Activated naive CD4-positive, alpha-beta T cell treated with anti-CD3 and anti-CD28 coated beads, Interleukin-2, amount 50 U/mL, for 24 hours (primary cell): Measurements from ENCODE around the gene LRRC75A.

ENCODE experiments used
- H3K27ac Mint-ChIP-seq: one replicate; pipeline ENCODE4 v1.8.0; 2021; ENCODE audit warnings: mild to moderate bottlenecking, mixed read lengths
- H3K27me3 Mint-ChIP-seq: one replicate; pipeline ENCODE4 v1.8.0; 2021; ENCODE audit warnings: mixed read lengths
- H3K36me3 Mint-ChIP-seq: one replicate; pipeline ENCODE4 v1.8.0; 2021; ENCODE audit warnings: mixed read lengths
- H3K4me1 Mint-ChIP-seq: one replicate; pipeline ENCODE4 v1.8.0; 2021; ENCODE audit warnings: mixed read lengths
- H3K4me3 Mint-ChIP-seq: one replicate; pipeline ENCODE4 v1.8.0; 2021; ENCODE audit warnings: mild to moderate bottlenecking, mixed read lengths
- H3K9me3 Mint-ChIP-seq: one replicate; pipeline ENCODE4 v1.8.0; 2021; ENCODE audit warnings: mixed read lengths

Gene LRRC75A

DNA sequence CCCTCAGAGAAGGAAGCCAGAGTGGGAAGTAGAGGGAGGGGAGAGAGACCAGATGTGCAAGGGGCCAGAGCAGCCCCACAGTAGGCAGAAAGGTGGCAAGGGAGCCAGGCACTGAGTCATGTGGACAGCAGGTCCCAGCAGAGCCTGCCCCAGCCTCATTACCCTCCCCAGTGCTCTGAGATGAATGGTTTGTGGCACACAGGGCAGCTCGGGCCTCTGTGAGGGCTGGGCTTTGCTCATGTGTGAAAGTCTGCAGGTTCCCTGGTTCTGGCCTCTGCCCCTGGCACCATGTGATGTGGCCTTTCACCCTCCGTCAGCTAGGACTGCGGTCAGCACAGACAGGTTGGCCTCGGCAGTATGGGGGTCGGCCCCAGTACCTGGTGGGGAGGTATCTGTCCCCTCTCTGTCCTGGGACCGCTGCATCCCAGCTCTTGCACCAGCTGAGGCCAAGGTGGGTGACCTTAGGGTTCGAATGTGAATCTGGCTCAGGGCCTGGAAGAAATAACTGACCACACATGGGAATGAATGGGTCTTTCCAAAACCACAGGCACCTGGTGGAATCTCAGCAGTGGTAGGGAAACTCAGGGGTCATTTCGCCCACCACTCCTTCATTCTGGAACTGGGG is 8.9 kb downstream of the LRRC75A start:
- no peak overlapping the region for H3K27ac Mint-ChIP-seq
- no peaks in the 10 kb centered on the region for H3K9me3 Mint-ChIP-seq
- no peaks in the 10 kb centered on the region for H3K36me3 Mint-ChIP-seq
- H3K27me3 Mint-ChIP-seq, result no peaks in the 10 kb centered on the region
- H3K4me3 Mint-ChIP-seq, result no peak overlapping the region
- H3K4me1 Mint-ChIP-seq, result no peaks in the 10 kb centered on the region

GRCh38 chr17:16482253-16482652 is 9.7 kb downstream of the LRRC75A start:
- Mint-ChIP-seq H3K27me3 (no peaks in the 10 kb centered on the region), H3K4me1 (no peaks in the 10 kb centered on the region), H3K36me3 (no peaks in the 10 kb centered on the region), H3K9me3 (no peaks in the 10 kb centered on the region), H3K4me3 (no peak overlapping the region), H3K27ac (no peak overlapping the region)

DNA sequence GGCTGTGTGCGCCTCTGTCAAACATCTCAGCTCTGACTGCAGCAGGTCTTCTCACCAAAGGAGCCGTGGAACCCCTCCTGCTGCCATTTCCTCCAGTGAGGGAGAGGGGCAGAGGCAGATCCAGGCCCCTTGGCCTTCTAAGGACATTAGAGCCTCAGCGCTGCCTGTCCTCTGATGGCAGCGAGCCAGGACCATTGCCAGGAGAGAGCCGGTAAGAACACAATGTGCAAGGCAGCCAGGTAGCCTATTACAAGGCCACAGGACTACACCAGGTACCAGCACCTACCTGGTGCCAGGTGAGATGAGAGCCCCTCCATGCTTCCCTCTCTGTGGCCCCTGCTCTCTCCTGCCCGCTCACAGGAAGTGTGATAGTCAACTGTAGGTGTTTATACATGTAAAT is 11.0 kb downstream of the LRRC75A start:
- H3K9me3 Mint-ChIP-seq, result no peaks in the 10 kb centered on the region
- no peaks in the 10 kb centered on the region for H3K27me3 Mint-ChIP-seq
- H3K27ac Mint-ChIP-seq, result no peak overlapping the region
- H3K4me1 Mint-ChIP-seq, result no peaks in the 10 kb centered on the region
- H3K36me3 Mint-ChIP-seq, result no peaks in the 10 kb centered on the region
- no peak overlapping the region for H3K4me3 Mint-ChIP-seq

DNA sequence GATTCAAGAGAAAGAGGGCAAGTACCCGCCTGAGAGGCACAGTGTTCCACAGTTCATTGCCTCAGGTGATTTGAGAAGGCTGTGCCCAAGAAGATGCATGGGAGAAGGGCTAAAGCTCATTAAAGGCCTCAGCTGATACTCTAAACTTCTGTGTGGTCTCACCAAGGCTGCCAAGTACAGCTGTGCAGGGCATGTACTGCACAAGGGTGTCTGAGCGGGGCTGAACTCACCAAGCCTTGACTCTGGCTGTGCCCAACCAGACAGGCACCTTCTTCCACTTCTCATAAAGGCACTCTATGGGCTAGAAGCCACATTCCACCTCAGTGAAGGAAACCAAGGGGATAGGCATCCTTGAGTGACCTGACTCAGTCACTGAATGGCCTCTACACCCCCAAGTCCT is 12.7 kb downstream of the LRRC75A start:
- no peak overlapping the region for H3K4me3 Mint-ChIP-seq
- no peaks in the 10 kb centered on the region for H3K27me3 Mint-ChIP-seq
- H3K4me1 Mint-ChIP-seq, result no peaks in the 10 kb centered on the region
- H3K27ac Mint-ChIP-seq, result no peak overlapping the region
- H3K9me3 Mint-ChIP-seq, result no peaks in the 10 kb centered on the region
- no peaks in the 10 kb centered on the region for H3K36me3 Mint-ChIP-seq

DNA sequence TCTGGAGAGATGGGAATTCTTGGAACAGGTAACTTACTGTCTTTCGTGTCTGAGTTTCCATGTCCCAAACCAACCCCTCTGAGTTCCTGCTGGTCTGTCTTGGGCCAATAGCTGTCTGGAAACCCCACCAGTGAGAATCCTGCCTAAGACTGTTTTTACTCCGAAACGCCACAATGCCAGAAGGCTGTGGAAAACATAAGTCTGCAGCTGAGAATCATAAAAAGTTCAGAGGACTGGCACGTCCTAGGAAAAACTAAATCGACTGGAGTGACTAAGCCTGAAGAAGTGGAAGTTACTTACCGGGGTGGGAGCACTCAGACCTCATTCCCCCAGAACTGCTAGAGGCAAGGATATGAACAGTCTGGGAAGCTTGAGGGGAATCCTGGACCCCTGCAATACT is 13.3 kb downstream of the LRRC75A start:
- no peaks in the 10 kb centered on the region for H3K4me1 Mint-ChIP-seq
- H3K27me3 Mint-ChIP-seq, result no peaks in the 10 kb centered on the region
- no peaks in the 10 kb centered on the region for H3K36me3 Mint-ChIP-seq
- no peak overlapping the region for H3K4me3 Mint-ChIP-seq
- peak overlapping the region; percentile 23 for H3K27ac Mint-ChIP-seq
- H3K9me3 Mint-ChIP-seq, result no peaks in the 10 kb centered on the region

DNA sequence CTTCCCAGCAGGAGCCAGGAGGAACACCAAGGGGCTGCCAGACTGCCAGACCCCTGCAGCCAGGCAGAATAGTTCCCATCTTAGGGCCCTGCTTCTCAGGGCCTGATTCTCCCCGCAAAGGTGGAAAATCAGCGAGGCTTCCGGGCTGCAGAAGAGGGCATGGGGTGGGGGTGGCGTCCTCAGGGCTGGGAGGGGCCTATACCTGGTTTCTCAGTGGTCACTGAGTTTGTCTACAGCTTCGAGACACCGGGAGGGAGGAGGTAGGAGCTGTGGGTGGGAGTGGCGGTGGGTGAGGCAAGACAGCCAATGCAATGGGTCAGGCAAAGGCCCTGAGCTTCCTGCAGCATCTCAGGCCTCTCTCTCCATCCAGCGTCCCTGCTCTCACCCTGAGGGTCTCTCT is 14.3 kb downstream of the LRRC75A start:
- Mint-ChIP-seq H3K9me3 (no peaks in the 10 kb centered on the region), H3K27ac (no peak overlapping the region), H3K4me3 (no peak overlapping the region), H3K4me1 (no peaks in the 10 kb centered on the region), H3K27me3 (no peaks in the 10 kb centered on the region), H3K36me3 (no peaks in the 10 kb centered on the region)

- H3K4me3 Mint-ChIP-seq, result no peak overlapping the region
- H3K9me3 Mint-ChIP-seq, result no peaks in the 10 kb centered on the region
These were observed 14.7 kb downstream of the LRRC75A start for GRCh38 chr17:16477255-16477654.

GRCh38 chr17:16475179-16475704 is 16.8 kb downstream of the LRRC75A start:
- H3K27ac Mint-ChIP-seq, result no peak overlapping the region
- H3K9me3 Mint-ChIP-seq, result no peaks in the 10 kb centered on the region
- H3K27me3 Mint-ChIP-seq, result no peaks in the 10 kb centered on the region
- H3K36me3 Mint-ChIP-seq, result no peaks in the 10 kb centered on the region
- H3K4me3 Mint-ChIP-seq, result no peak overlapping the region
- H3K4me1 Mint-ChIP-seq, result no peaks in the 10 kb centered on the region

More at GRCh38 chr17:16477255-16477654, 14.7 kb downstream of the LRRC75A start:
- Mint-ChIP-seq H3K4me1 (no peaks in the 10 kb centered on the region), H3K27ac (no peak overlapping the region), H3K27me3 (no peaks in the 10 kb centered on the region), H3K36me3 (no peaks in the 10 kb centered on the region)

DNA sequence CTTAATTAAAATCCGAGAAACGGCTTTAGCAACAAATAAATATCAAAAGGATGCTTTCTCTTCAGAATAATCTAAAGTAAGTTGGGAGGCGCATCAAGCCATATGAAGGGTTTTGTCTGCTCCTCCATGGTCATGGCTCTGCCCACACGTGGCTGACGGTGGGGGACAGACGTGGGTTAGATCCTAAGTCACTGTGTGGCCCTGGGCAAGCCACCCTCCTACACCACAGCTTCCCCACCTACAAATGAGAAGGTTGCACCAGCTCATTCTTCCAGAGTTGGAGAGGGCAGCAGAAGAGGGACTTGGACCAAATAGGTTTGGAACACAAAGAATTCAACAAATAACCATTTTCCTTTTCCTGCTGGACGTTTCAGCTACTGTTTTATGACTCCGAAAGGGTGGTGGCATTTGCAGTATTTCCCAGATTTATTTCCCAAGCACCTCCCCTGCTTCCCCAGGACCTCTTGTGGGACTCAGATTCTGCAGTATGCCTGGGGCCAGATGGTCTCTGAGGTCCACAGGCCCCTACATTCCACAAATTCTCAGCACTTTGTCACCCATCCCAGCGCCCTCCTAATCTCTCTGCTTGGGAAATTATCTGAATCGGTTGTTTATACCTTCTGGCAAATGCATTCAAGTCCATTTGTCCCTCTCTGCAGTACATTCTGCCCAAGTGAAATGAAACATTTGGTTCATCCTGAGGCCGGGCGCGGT is 17.8 kb downstream of the LRRC75A start:
- Mint-ChIP-seq H3K4me3 (no peak overlapping the region), H3K4me1 (no peaks in the 10 kb centered on the region), H3K27ac (no peak overlapping the region), H3K27me3 (no peaks in the 10 kb centered on the region), H3K36me3 (peaks cover 1% of the 10 kb centered on the region), H3K9me3 (no peaks in the 10 kb centered on the region)

GRCh38 chr17:16473044-16474011 is 18.7 kb downstream of the LRRC75A start:
- Mint-ChIP-seq H3K36me3 (peaks cover 2% of the 10 kb centered on the region), H3K27me3 (no peaks in the 10 kb centered on the region), H3K4me1 (no peaks in the 10 kb centered on the region), H3K27ac (no peak overlapping the region), H3K4me3 (no peak overlapping the region), H3K9me3 (no peaks in the 10 kb centered on the region)

GRCh38 chr17:16472539-16472938 is 19.5 kb downstream of the LRRC75A start:
- no peaks in the 10 kb centered on the region for H3K4me1 Mint-ChIP-seq
- no peak overlapping the region for H3K27ac Mint-ChIP-seq
- H3K9me3 Mint-ChIP-seq, result no peaks in the 10 kb centered on the region
- H3K36me3 Mint-ChIP-seq, result peaks cover 2% of the 10 kb centered on the region
- no peak overlapping the region for H3K4me3 Mint-ChIP-seq
- no peaks in the 10 kb centered on the region for H3K27me3 Mint-ChIP-seq

- no peak overlapping the region for H3K27ac Mint-ChIP-seq
- peaks cover 2% of the 10 kb centered on the region for H3K36me3 Mint-ChIP-seq
- no peaks in the 10 kb centered on the region for H3K27me3 Mint-ChIP-seq
- H3K4me3 Mint-ChIP-seq, result no peak overlapping the region
- H3K9me3 Mint-ChIP-seq, result no peaks in the 10 kb centered on the region
- no peaks in the 10 kb centered on the region for H3K4me1 Mint-ChIP-seq
These were observed 20.7 kb downstream of the LRRC75A start for GRCh38 chr17:16471295-16471694.

GRCh38 chr17:16470265-16470664 is 21.7 kb downstream of the LRRC75A start:
- Mint-ChIP-seq H3K36me3 (peaks cover 2% of the 10 kb centered on the region), H3K4me1 (no peaks in the 10 kb centered on the region), H3K27ac (no peak overlapping the region), H3K9me3 (no peaks in the 10 kb centered on the region), H3K27me3 (no peaks in the 10 kb centered on the region), H3K4me3 (no peak overlapping the region)

DNA sequence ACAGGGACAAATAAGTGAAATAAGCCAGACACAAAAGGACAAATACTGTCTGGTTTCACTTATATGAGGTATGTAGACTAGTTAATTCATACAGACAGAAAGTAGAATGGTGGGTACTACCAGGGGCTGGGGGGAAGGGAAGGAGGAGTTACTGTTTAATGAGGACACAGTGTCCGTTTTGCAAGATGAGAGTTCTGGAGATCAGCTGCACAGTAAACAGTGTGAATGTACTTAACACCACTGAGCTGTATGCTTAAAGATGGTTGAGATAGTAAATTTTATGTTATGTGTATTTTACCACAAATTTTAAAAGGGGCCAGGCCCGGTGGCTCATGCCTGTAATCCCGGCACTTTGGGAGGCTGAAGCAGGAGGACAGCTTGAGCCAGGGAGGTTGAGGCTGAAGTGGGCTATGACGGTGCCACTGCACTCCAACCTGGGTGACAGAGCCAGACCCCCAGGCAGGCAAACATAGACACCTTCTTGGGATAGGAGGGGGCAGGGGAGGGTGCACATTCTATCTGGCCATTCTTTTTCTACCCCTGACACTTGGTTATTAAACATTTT is 23.5 kb downstream of the LRRC75A start:
- no peaks in the 10 kb centered on the region for H3K4me1 Mint-ChIP-seq
- H3K36me3 Mint-ChIP-seq, result peaks cover 2% of the 10 kb centered on the region
- H3K27me3 Mint-ChIP-seq, result no peaks in the 10 kb centered on the region
- H3K4me3 Mint-ChIP-seq, result no peak overlapping the region
- no peak overlapping the region for H3K27ac Mint-ChIP-seq
- no peaks in the 10 kb centered on the region for H3K9me3 Mint-ChIP-seq

DNA sequence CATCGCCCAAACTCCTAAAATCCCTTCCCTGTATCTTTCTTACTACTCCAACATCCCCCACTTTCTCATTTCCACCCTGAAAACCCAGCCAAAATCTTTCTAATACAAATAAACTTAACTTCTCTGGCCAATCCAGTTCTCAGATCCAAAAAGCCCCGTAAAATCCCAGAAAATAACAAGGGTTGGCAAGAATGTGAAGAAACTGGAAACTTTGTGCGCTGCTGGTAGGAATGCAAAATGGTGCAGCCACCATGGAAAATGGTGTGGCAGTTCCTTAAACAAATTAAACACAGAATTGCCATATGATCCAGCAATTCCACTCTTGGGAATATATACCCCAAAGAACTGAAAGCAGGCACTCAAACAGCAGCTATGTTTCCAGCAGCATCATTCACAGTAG is 24.1 kb downstream of the LRRC75A start:
- Mint-ChIP-seq H3K27ac (no peak overlapping the region), H3K36me3 (peaks cover 2% of the 10 kb centered on the region), H3K4me1 (no peaks in the 10 kb centered on the region), H3K9me3 (no peaks in the 10 kb centered on the region), H3K4me3 (no peak overlapping the region), H3K27me3 (no peaks in the 10 kb centered on the region)
